Mesothelial cell of epicardium (in vitro differentiated cells): ENCODE data around the gene CPTP. TPM values are rescaled to one million over a fixed set of nuclear protein-coding genes. Genes with fewer than 3 reads are reported as not detected.

ENCODE experiments used
- DNase-seq, 2 experiments: peaks; one replicate each; pipeline ENCODE4 v3.0.0; 2021; ENCODE audit warnings: low spot score in 2 of 2; ENCODE audit not compliant: unreplicated experiment in 2 of 2
- H3K27ac Mint-ChIP-seq: 2 replicates; pipeline ENCODE4 v1.8.0; 2021; ENCODE audit warnings: mixed read lengths
- H3K27me3 Mint-ChIP-seq: 2 replicates; pipeline ENCODE4 v1.8.0; 2021; ENCODE audit warnings: low read depth, mixed read lengths
- H3K36me3 Mint-ChIP-seq: 2 replicates; pipeline ENCODE4 v1.8.0; 2021; ENCODE audit warnings: mixed read lengths
- H3K4me1 Mint-ChIP-seq: 2 replicates; pipeline ENCODE4 v1.8.0; 2021; ENCODE audit warnings: mixed read lengths
- H3K4me3 Mint-ChIP-seq: 2 replicates; pipeline ENCODE4 v1.8.0; 2021; ENCODE audit warnings: mild to moderate bottlenecking, moderate library complexity, mixed read lengths
- H3K9me3 Mint-ChIP-seq: 2 replicates; pipeline ENCODE4 v1.8.0; 2021; ENCODE audit warnings: mixed read lengths
- total RNA-seq: library from RNA; stranded (reverse); gene quantifications from 3 replicates; pipeline ENCODE4 v1.2.1, GENCODE V29; 2021
- TF ChIP-seq, protein P1 (sequence below): fragments of 200-600 bp; sonication (generic); IDR thresholded peaks from one replicate; pipeline ENCODE4 v1.5.0; 2021; ENCODE audit warnings: antibody characterized with exemption; ENCODE audit not compliant: unreplicated experiment

Gene CPTP
- total RNA-seq, 1 donor from 2014 or later, result 17.8 TPM

GRCh38 chr1:1280782-1281481, 43.7 kb upstream of the CPTP start:
- no peaks in the 10 kb centered on the region for H3K36me3 Mint-ChIP-seq
- H3K9me3 Mint-ChIP-seq, result no peaks in the 10 kb centered on the region
- H3K27ac Mint-ChIP-seq, result no peak overlapping the region
- H3K4me1 Mint-ChIP-seq, result no peaks in the 10 kb centered on the region
- H3K27me3 Mint-ChIP-seq, result no peaks in the 10 kb centered on the region
- DNase-seq, result peak in 1 of 2 experiments; percentile 18
- no peak overlapping the region for H3K4me3 Mint-ChIP-seq
- TF ChIP-seq, protein P1, sequence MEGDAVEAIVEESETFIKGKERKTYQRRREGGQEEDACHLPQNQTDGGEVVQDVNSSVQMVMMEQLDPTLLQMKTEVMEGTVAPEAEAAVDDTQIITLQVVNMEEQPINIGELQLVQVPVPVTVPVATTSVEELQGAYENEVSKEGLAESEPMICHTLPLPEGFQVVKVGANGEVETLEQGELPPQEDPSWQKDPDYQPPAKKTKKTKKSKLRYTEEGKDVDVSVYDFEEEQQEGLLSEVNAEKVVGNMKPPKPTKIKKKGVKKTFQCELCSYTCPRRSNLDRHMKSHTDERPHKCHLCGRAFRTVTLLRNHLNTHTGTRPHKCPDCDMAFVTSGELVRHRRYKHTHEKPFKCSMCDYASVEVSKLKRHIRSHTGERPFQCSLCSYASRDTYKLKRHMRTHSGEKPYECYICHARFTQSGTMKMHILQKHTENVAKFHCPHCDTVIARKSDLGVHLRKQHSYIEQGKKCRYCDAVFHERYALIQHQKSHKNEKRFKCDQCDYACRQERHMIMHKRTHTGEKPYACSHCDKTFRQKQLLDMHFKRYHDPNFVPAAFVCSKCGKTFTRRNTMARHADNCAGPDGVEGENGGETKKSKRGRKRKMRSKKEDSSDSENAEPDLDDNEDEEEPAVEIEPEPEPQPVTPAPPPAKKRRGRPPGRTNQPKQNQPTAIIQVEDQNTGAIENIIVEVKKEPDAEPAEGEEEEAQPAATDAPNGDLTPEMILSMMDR, result no peak

GRCh38 chr1:1281533-1282321, 42.9 kb upstream of the CPTP start:
- DNase-seq, result peak in 1 of 2 experiments; percentile 17
- Mint-ChIP-seq H3K27me3 (no peaks in the 10 kb centered on the region), H3K36me3 (no peaks in the 10 kb centered on the region), H3K27ac (no peak overlapping the region), H3K4me1 (no peaks in the 10 kb centered on the region), H3K4me3 (no peak overlapping the region), H3K9me3 (no peaks in the 10 kb centered on the region)
- TF ChIP-seq, protein P1, result no peak

DNA sequence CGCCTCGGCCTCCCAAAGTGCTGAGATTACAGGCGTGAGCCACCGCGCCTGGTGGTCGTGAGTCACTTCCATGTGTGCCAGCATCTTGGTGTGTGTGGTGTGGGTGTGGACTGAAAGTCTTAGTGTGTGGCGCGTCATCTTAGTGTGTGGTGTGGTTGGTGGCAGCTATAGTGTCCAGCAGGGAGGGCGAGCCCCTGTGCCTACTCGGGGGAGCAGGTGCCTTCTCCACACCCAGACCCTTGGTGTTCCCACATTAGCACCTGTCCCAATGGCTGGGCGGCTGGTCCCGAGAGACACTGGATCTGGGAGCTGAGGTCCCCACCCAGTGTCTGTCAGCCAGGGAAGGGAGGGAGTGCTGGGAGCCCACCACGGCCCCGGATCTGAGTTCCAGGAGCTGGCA, 41.6 kb upstream of the CPTP start:
- Mint-ChIP-seq H3K27ac (no peak overlapping the region), H3K9me3 (no peaks in the 10 kb centered on the region), H3K4me1 (no peaks in the 10 kb centered on the region), H3K27me3 (no peaks in the 10 kb centered on the region), H3K36me3 (no peaks in the 10 kb centered on the region), H3K4me3 (no peak overlapping the region)
- TF ChIP-seq, protein P1, result no peak
- no peak for DNase-seq

GRCh38 chr1:1283821-1284220, 40.8 kb upstream of the CPTP start:
- Mint-ChIP-seq H3K9me3 (no peaks in the 10 kb centered on the region), H3K27me3 (no peaks in the 10 kb centered on the region), H3K27ac (no peak overlapping the region), H3K4me1 (no peaks in the 10 kb centered on the region), H3K4me3 (no peak overlapping the region), H3K36me3 (no peaks in the 10 kb centered on the region)
- TF ChIP-seq, protein P1, result no peak
- DNase-seq, result no peak

DNA sequence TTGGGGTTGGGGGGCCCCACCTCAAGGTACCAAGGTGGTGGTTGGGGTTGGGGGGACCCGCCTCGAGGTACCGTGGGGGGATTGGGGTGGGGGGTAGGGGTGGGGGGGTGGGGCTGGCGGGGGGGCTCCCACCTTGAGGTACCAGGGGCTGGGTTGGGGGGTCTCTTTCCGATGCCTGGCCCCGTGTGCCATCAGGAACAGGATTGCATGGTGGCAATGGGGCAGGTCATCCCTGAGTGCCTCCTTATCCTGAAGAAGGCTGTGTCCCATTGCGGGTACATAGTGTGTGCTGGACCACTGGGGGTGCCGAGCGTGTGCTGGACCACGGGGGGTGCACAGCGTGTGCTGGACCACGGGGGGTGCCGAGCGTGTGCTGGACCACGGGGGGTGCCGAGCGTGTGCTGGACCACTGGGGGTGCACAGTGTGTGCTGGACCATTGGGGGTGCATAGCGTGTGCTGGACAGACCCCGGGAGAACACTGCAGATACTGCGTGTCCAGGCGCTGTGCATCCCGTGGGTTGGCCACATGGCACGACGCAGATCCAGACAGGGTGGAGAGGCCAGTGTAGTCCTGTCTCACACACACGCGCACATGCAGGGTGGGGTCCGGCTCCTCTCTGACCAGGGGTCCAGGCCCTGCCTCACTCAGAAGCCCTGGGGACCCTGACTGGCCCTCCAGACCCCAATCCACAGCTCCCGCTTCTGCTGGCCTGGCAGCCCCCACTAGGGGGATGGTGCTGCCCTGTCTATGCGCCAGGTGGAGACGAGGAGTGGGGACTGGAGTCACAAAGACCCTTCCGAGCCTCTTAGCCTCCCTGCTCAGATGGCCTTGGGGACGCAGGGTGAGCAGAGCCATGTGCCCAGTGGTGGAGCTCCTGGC, 40.1 kb upstream of the CPTP start:
- no peak for DNase-seq
- H3K27me3 Mint-ChIP-seq, result no peaks in the 10 kb centered on the region
- no peak overlapping the region for H3K4me3 Mint-ChIP-seq

More for the DNA sequence above, 40.1 kb upstream of the CPTP start:
- Mint-ChIP-seq H3K4me1 (no peaks in the 10 kb centered on the region), H3K36me3 (no peaks in the 10 kb centered on the region), H3K9me3 (no peaks in the 10 kb centered on the region), H3K27ac (no peak overlapping the region)
- TF ChIP-seq, protein P1, result no peak
